ENCODE results near the gene ZNF628.

ZNF628 gene

DNA sequence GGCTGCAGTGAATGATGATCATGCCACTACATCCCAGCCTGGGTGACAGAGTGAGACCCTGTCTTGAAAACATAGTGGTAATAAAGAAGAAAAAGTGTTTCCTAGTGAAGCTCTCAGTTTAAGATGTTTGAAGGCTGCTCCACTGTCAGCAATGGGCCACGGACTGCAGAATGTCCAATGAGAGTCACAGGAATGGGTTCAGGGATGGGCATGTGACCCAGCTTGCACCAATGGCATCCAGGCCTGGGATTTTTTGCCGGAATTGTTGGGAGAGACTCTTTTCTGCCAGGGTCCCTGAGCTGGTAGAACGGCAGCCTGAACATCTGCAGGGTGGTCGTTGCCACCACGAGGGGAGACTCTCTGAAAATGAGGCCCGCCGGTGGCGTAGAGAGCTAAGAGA is 39.6 kb upstream of the ZNF628 start:
- TF ChIP-seq, protein P1, sequence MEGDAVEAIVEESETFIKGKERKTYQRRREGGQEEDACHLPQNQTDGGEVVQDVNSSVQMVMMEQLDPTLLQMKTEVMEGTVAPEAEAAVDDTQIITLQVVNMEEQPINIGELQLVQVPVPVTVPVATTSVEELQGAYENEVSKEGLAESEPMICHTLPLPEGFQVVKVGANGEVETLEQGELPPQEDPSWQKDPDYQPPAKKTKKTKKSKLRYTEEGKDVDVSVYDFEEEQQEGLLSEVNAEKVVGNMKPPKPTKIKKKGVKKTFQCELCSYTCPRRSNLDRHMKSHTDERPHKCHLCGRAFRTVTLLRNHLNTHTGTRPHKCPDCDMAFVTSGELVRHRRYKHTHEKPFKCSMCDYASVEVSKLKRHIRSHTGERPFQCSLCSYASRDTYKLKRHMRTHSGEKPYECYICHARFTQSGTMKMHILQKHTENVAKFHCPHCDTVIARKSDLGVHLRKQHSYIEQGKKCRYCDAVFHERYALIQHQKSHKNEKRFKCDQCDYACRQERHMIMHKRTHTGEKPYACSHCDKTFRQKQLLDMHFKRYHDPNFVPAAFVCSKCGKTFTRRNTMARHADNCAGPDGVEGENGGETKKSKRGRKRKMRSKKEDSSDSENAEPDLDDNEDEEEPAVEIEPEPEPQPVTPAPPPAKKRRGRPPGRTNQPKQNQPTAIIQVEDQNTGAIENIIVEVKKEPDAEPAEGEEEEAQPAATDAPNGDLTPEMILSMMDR (IDR thresholded peaks at IDR 0.05; ENCODE audit: low read depth, low read length, missing control alignments), result no peak
- no peak for DNase-seq (ENCODE audit: low read depth)

DNA sequence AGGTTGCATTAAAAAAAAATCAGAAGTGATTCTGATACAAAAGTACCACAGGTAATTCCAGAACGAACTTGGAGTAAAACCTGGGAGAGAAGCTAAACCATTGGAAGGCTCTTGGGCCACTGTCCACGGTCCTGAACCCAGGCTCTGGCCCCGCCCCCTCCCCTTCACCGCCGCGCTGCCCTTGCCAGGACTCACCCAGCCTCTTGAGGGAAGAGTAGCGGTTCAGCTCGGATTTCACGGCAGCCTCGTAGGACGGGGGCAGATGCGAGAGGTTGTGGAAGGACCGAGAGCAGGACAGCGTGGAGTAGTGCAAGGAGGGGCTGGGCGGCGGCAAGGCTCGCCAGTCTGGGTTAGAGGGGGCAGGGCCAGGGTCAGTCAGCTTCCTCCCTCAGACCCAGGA is 39.0 kb upstream of the ZNF628 start:
- DNase-seq (ENCODE audit: low read depth), result no peak
- no peak overlapping the region for H3K4me3 ChIP-seq (ENCODE audit: low read depth, low read length)
- TF ChIP-seq, protein P1 (IDR thresholded peaks at IDR 0.05; ENCODE audit: low read depth, low read length, missing control alignments), result no peak

More for the DNA sequence above, 39.6 kb upstream of the ZNF628 start:
- no peak overlapping the region for H3K4me3 ChIP-seq (ENCODE audit: low read depth, low read length)

DNA sequence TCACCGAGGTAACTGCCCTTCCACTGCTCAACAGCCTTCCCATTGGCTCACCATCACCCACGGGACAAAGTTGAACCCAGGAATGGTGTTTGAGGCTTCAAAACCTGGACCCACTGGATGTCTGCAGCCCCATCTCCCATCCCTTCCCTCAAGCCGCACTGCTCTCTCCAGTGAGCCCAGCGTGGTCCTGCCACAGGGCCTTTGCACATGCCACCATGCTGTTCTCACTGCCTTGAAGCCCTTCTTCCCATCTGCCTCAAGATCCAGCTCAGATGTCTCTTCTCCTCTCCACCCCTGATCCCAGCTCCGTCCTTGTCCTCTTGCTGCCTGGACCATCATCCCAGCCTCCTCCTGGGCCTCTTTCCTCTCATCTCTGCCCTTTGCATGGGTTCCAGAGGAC is 37.4 kb upstream of the ZNF628 start:
- TF ChIP-seq, protein P1 (IDR thresholded peaks at IDR 0.05; ENCODE audit: low read depth, low read length, missing control alignments), result no peak

DNA sequence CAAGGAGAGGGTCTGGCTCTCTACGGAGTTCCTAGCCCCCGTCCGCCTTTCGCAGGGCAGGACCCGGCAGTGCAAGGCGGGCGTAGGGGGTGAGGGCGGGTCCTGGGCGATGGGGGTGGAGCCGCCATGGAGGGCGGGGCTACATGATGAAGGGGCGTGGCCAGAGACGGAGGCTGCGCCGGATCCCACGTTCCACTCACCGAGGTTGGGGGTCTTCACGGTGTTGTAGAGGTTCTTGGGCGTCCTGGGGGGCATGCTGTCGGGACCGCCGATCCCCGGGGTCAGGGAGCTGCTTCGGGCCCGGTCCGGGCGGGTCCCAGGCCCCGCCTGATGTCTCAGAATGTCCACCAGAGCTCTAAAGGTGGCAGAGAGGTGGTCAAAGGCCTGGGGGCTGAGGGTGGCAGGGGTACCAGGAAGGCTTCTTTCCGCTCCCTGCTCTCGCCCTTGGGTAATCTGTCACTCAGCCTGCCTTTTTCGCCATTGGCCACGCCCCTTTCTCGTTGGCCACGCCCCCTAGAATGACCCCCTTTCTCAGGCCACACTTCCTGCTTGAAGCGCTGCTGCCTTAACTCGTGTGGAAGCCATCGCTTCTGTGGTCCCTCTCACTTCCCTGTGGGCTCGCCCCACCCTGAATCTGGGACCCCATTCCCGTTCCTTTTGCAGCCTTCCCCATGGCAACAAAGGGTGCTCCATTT is 35.9 kb upstream of the ZNF628 start:
- H3K4me3 ChIP-seq (ENCODE audit: low read depth, low read length), result no peak overlapping the region
- TF ChIP-seq, protein P1 (IDR thresholded peaks at IDR 0.05; ENCODE audit: low read depth, low read length, missing control alignments), result no peak
- no peak for DNase-seq (ENCODE audit: low read depth)

More for the DNA sequence above, 37.4 kb upstream of the ZNF628 start:
- DNase-seq (ENCODE audit: low read depth), result no peak
- no peak overlapping the region for H3K4me3 ChIP-seq (ENCODE audit: low read depth, low read length)

DNA sequence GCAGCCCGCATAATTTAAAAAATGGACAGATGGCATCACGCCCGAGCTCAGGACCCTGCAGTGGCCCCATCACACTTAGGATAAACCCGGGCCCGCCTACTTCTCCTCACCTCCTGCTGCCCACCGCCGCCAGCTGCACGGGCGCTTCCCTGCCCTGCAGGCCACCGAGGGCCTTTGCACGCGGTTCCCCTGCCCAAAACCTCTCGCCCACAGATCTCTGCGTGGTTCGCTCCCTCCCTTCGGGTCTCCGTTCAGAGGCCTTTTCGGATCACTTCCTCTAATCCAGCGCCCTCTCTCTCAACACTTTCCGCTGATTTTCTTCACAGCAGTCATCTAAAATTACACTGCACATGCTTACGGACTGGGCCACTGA is 35.1 kb upstream of the ZNF628 start:
- H3K4me3 ChIP-seq (ENCODE audit: low read depth, low read length), result no peak overlapping the region
- TF ChIP-seq, protein P1 (IDR thresholded peaks at IDR 0.05; ENCODE audit: low read depth, low read length, missing control alignments), result no peak
- no peak for DNase-seq (ENCODE audit: low read depth)

DNA sequence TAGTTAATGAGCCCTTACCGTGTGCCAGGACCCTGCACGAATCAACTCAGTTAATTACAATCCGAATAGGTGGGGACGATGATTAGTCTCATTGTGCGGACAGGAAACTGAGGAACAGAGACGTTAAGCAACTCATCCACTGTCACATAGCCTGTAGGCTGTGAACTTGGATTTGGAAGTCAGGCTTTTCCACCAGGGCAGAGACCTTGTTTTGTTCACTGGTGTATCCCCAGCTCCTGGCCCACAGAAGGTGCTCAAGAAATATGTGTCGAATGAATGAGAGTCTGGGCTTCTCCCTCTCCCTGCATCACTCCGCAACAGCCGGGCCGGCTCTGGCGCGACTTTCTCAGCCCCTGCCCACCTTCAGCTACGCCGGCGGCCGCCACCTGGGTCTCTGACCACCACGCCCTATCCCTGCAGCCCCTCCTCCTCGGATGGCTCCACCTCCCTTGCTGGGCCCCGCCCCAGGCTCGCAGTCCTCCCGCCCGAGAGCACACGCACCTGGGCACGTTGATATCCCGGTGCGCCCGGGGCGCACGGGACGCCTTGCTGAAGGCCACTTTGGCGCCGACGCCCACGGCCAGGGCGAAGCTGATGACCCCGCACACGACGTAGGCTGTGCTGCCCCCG is 34.6 kb upstream of the ZNF628 start:
- DNase-seq (ENCODE audit: low read depth), result no peak
- H3K4me3 ChIP-seq (ENCODE audit: low read depth, low read length), result no peak overlapping the region
- TF ChIP-seq, protein P1 (IDR thresholded peaks at IDR 0.05; ENCODE audit: low read depth, low read length, missing control alignments), result no peak

Data from GM12864 (cell line).